Measurements from ENCODE around the gene FAM118B.

FAM118B gene

GRCh38 chr11:126186708-126187529 lies 24.7 kb upstream of the FAM118B start:
- no peak for DNase-seq

- DNase-seq, result no peak
These were observed 23.1 kb upstream of the FAM118B start for GRCh38 chr11:126188332-126189108.

- DNase-seq, result no peak
These were observed 22.3 kb upstream of the FAM118B start for GRCh38 chr11:126189109-126189929.

- no peak for DNase-seq
These were observed 20.8 kb upstream of the FAM118B start for GRCh38 chr11:126190792-126191191.

- no peak for DNase-seq
These were observed 20.1 kb upstream of the FAM118B start for GRCh38 chr11:126191379-126192073.

- DNase-seq, result no peak
These were observed 19.2 kb upstream of the FAM118B start for GRCh38 chr11:126192361-126192760.

- DNase-seq, result no peak
These were observed 18.5 kb upstream of the FAM118B start for GRCh38 chr11:126193038-126193478.

GRCh38 chr11:126194121-126194543 lies 17.4 kb upstream of the FAM118B start:
- peak; percentile 12 for DNase-seq

- DNase-seq, result no peak
These were observed 16.5 kb upstream of the FAM118B start for GRCh38 chr11:126195119-126195518.

- DNase-seq, result no peak
These were observed 14.2 kb upstream of the FAM118B start for GRCh38 chr11:126197277-126197939.

- no peak for DNase-seq
These were observed 12.9 kb upstream of the FAM118B start for GRCh38 chr11:126198648-126199047.

GRCh38 chr11:126202646-126203359 lies 8.8 kb upstream of the FAM118B start:
- DNase-seq, result no peak

- no peak for DNase-seq
These were observed 6.2 kb upstream of the FAM118B start for GRCh38 chr11:126205359-126205758.

GRCh38 chr11:126207896-126208295 lies 3.7 kb upstream of the FAM118B start:
- DNase-seq, result no peak

GRCh38 chr11:126210871-126211235 lies 729 bp upstream of the FAM118B start:
- no peak for DNase-seq

GRCh38 chr11:126212089-126212660 lies 593 bp downstream of the FAM118B start:
- no peak for DNase-seq

GRCh38 chr11:126214441-126214840 lies 2.9 kb downstream of the FAM118B start:
- DNase-seq, result no peak

- no peak for DNase-seq
These were observed 3.3 kb downstream of the FAM118B start for GRCh38 chr11:126214841-126215240.

GRCh38 chr11:126216526-126217305 lies 5.1 kb downstream of the FAM118B start:
- DNase-seq, result no peak

GRCh38 chr11:126217491-126217890 lies 5.9 kb downstream of the FAM118B start:
- DNase-seq, result no peak

Data from central memory CD4-positive, alpha-beta T cell (primary cell).